Thymus (tissue), 11 donors: ENCODE data around the gene ILF2. TPM values are rescaled to one million over a fixed set of nuclear protein-coding genes. Genes with fewer than 3 reads are reported as not detected.
A peak's percentile ranks its signal among the peaks of the same experiment; 100 is the strongest.

Source experiments
- DNase-seq, 9 donors: peaks; one replicate each; pipeline ENCODE4 v3.0.0-alpha.2; 2013; ENCODE audit warnings: low spot score in 9 of 9, low read depth in 6 of 9, missing footprints in 1 of 9
- H3K27ac ChIP-seq, 2 donors: one replicate each; pipeline ENCODE4 v1.5.1; 2013; ENCODE audit warnings: control low read depth in 1 of 2, low read depth in 1 of 2, low read length in 1 of 2, mild to moderate bottlenecking in 1 of 2, moderate library complexity in 1 of 2
- H3K27me3 ChIP-seq, 2 donors: one replicate each; pipeline ENCODE4 v1.5.1; 2013; ENCODE audit warnings: low read length in 1 of 2; ENCODE audit not compliant: control insufficient read depth in 2 of 2, insufficient read depth in 1 of 2
- H3K36me3 ChIP-seq, 2 donors: one replicate each; pipeline ENCODE4 v1.5.1; 2013; ENCODE audit warnings: low read length in 1 of 2, mild to moderate bottlenecking in 1 of 2, moderate library complexity in 1 of 2; ENCODE audit not compliant: control insufficient read depth in 2 of 2, insufficient read depth in 2 of 2
- H3K4me1 ChIP-seq, 2 donors: one replicate each; pipeline ENCODE4 v1.5.1; 2013; ENCODE audit warnings: low read length in 2 of 2; ENCODE audit not compliant: control insufficient read depth in 2 of 2, insufficient read depth in 2 of 2
- H3K4me3 ChIP-seq, 2 donors: one replicate each; pipeline ENCODE4 v1.5.1; 2013; ENCODE audit warnings: low read length in 2 of 2, control low read depth in 1 of 2, mild to moderate bottlenecking in 1 of 2
- H3K9me3 ChIP-seq, 2 donors: one replicate each; pipeline ENCODE4 v1.5.1; 2013; ENCODE audit warnings: low read length in 1 of 2, mild to moderate bottlenecking in 1 of 2; ENCODE audit not compliant: control insufficient read depth in 2 of 2, insufficient read depth in 1 of 2
- WGBS: extraction: QIAGEN DNeasy Blood & Tissue Kit; methylation state at CpG from one replicate; pipeline ENCODE4 v1.1.7; 2013; 5-methylcytosine and 5-hydroxymethylcytosine counted together
- polyA plus RNA-seq: library from polyadenylated mRNA; stranded (reverse); fragments of 200-250 nt; gene quantifications from one replicate; pipeline ENCODE4 v1.2.3, GENCODE V29; 2013
- total RNA-seq: library from RNA; stranded (reverse); fragments of 120-200 nt; gene quantifications from one replicate; pipeline ENCODE4 v1.2.4, GENCODE V29; 2013
- donor health status: healthy.

ILF2 gene
- total and polyA plus RNA-seq, 2 donors: 91.2 to 435 TPM

GRCh38 chr1:153616917-153617311 lies 53.9 kb downstream of the ILF2 start:
- no peak for DNase-seq
- H3K9me3 ChIP-seq: no peaks in the 10 kb centered on the region
- peak overlapping the region in 1 of 2 donors; percentile 64 for H3K27ac ChIP-seq
- H3K27me3 ChIP-seq: no peaks in the 10 kb centered on the region
- peaks cover 0 to 20% of the 10 kb centered on the region in 2 donors for H3K4me1 ChIP-seq
- 94% methylated on average over 5 of the region's 5 CpGs for WGBS
- H3K36me3 ChIP-seq: no peaks in the 10 kb centered on the region
- no peak overlapping the region for H3K4me3 ChIP-seq

GRCh38 chr1:153616144-153616916 lies 54.5 kb downstream of the ILF2 start, which contains the start of gene S100A14:
S100A14 (minus strand) TSS chr1:153616325; CDS start chr1:153615858, 467 bp downstream.
- Histone ChIP-seq H3K27ac (peak within 1 kb of the TSS in 1 of 2 donors; percentile 64), H3K4me1 (peaks cover 0 to 20% of the 10 kb centered on the region in 2 donors), H3K27me3 (no peaks in the 10 kb centered on the region), H3K36me3 (no peaks in the 10 kb centered on the region), H3K4me3 (peak within 1 kb of the TSS in 1 of 2 donors; percentile 19), H3K9me3 (no peaks in the 10 kb centered on the region)
- DNase-seq: peak in 1 of 9 donors; percentile 27
- 86% methylated on average over 10 of the region's 10 CpGs for WGBS

- H3K27ac ChIP-seq: peak overlapping the region in 1 of 2 donors; percentile 30
- H3K4me1 ChIP-seq: peaks cover 0 to 20% of the 10 kb centered on the region in 2 donors
- peak overlapping the region in 1 of 2 donors; percentile 19 for H3K4me3 ChIP-seq
- DNase-seq: no peak
- H3K27me3 ChIP-seq: no peaks in the 10 kb centered on the region
- WGBS: 95% methylated on average over 2 of the region's 2 CpGs
- no peaks in the 10 kb centered on the region for H3K36me3 ChIP-seq
- H3K9me3 ChIP-seq: no peaks in the 10 kb centered on the region
Observed at GRCh38 chr1:153615406-153615805, 55.4 kb downstream of the ILF2 start.

- no peaks in the 10 kb centered on the region for H3K9me3 ChIP-seq
- no peaks in the 10 kb centered on the region for H3K27me3 ChIP-seq
- peaks cover 0 to 20% of the 10 kb centered on the region in 2 donors for H3K4me1 ChIP-seq
- no peaks in the 10 kb centered on the region for H3K36me3 ChIP-seq
- no peak overlapping the region for H3K27ac ChIP-seq
- WGBS: 96% methylated on average over 7 of the region's 7 CpGs
- no peak for DNase-seq
- H3K4me3 ChIP-seq: peak overlapping the region in 1 of 2 donors; percentile 19
Observed at GRCh38 chr1:153614906-153615305, 55.9 kb downstream of the ILF2 start.

- Histone ChIP-seq H3K27me3 (no peaks in the 10 kb centered on the region), H3K36me3 (no peaks in the 10 kb centered on the region), H3K4me3 (peak overlapping the region in 1 of 2 donors; percentile 19), H3K9me3 (no peaks in the 10 kb centered on the region), H3K27ac (no peak overlapping the region), H3K4me1 (peaks cover 0 to 20% of the 10 kb centered on the region in 2 donors)
- DNase-seq: no peak
- 98% methylated on average over 2 of the region's 2 CpGs for WGBS
Observed at GRCh38 chr1:153614189-153614900, 56.4 kb downstream of the ILF2 start.

- Histone ChIP-seq H3K36me3 (no peaks in the 10 kb centered on the region), H3K27me3 (no peaks in the 10 kb centered on the region), H3K4me3 (no peak overlapping the region), H3K9me3 (no peaks in the 10 kb centered on the region), H3K4me1 (peaks cover 0 to 20% of the 10 kb centered on the region in 2 donors), H3K27ac (peak overlapping the region in 1 of 2 donors; percentile 33)
- no peak for DNase-seq
- 93% methylated on average over 5 of the region's 5 CpGs for WGBS
Observed at GRCh38 chr1:153613406-153613805, 57.4 kb downstream of the ILF2 start.

GRCh38 chr1:153612755-153613331 lies 58.0 kb downstream of the ILF2 start, which contains the start of gene S100A16:
S100A16 (minus strand) TSS chr1:153613137; CDS start chr1:153608151, 4,986 bp downstream.
- no peaks in the 10 kb centered on the region for H3K36me3 ChIP-seq
- 91% methylated on average over 9 of the region's 9 CpGs for WGBS
- H3K4me3 ChIP-seq: peak within 1 kb of the TSS; percentile 13 to 29
- peaks cover 0 to 15% of the 10 kb centered on the region in 2 donors for H3K4me1 ChIP-seq
- DNase-seq: no peak
- no peaks in the 10 kb centered on the region for H3K9me3 ChIP-seq
- no peaks in the 10 kb centered on the region for H3K27me3 ChIP-seq
- peak within 1 kb of the TSS; percentile 32 to 68 for H3K27ac ChIP-seq

GRCh38 chr1:153612111-153612754 lies 58.6 kb downstream of the ILF2 start:
- DNase-seq: no peak
- peaks cover 0 to 9% of the 10 kb centered on the region in 2 donors for H3K4me1 ChIP-seq
- peak overlapping the region; percentile 32 to 68 for H3K27ac ChIP-seq
- no peaks in the 10 kb centered on the region for H3K9me3 ChIP-seq
- no peaks in the 10 kb centered on the region for H3K27me3 ChIP-seq
- peak overlapping the region; percentile 13 to 29 for H3K4me3 ChIP-seq
- no peaks in the 10 kb centered on the region for H3K36me3 ChIP-seq
- WGBS: 91% methylated on average over 11 of the region's 11 CpGs
